ENCODE results near the gene MAN1A1.

DNA sequence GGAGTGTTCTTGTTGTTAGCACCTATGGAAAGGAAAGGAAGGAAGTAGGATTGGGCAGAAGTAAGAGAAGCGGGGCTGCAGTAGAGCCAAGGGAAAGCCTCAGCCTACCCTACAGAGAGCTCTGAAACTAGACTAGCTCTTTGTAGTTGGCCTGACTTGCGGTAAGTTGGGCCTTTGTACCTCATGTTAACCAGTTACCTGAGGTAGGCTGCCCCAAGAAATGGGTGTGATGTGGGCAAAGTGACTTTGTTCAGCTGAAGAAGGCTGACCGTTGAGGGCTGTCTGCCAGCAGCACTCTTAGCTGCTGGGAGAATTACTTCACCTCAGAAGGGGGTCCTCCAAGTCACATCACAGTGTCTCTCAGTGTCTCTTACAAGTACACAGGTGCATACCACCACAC, 216.2 kb downstream of the MAN1A1 start:
- TF ChIP-seq, protein P1, sequence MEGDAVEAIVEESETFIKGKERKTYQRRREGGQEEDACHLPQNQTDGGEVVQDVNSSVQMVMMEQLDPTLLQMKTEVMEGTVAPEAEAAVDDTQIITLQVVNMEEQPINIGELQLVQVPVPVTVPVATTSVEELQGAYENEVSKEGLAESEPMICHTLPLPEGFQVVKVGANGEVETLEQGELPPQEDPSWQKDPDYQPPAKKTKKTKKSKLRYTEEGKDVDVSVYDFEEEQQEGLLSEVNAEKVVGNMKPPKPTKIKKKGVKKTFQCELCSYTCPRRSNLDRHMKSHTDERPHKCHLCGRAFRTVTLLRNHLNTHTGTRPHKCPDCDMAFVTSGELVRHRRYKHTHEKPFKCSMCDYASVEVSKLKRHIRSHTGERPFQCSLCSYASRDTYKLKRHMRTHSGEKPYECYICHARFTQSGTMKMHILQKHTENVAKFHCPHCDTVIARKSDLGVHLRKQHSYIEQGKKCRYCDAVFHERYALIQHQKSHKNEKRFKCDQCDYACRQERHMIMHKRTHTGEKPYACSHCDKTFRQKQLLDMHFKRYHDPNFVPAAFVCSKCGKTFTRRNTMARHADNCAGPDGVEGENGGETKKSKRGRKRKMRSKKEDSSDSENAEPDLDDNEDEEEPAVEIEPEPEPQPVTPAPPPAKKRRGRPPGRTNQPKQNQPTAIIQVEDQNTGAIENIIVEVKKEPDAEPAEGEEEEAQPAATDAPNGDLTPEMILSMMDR (IDR thresholded peaks at IDR 0.05) = no peak
- no peak for TF ChIP-seq POLR2A (IDR thresholded peaks at IDR 0.05)
